ENCODE results near the gene KSR2.

The KSR2 gene

DNA sequence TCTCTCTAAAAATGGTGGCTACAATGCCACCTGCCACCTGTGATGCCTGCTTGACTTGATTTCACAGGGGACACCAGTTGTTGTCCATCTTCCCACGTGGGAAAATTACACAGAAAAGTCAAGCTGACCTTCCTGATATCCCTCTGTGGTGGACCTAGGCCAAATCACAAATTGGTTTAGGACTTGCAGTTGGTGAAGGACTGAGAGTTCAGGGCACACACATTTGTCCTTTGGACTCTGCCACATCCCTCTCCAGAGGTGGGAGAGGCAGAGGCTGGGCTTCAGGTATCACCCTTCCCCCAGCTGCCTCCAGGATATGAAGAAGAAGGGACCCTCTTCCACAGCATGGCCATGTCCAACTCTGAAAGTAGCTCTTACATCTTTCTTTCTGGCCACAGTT lies 551.8 kb downstream of the KSR2 start:
- DNase-seq (ENCODE audit: low read depth in 1 of 2, low spot score in 1 of 2), result no peak

DNA sequence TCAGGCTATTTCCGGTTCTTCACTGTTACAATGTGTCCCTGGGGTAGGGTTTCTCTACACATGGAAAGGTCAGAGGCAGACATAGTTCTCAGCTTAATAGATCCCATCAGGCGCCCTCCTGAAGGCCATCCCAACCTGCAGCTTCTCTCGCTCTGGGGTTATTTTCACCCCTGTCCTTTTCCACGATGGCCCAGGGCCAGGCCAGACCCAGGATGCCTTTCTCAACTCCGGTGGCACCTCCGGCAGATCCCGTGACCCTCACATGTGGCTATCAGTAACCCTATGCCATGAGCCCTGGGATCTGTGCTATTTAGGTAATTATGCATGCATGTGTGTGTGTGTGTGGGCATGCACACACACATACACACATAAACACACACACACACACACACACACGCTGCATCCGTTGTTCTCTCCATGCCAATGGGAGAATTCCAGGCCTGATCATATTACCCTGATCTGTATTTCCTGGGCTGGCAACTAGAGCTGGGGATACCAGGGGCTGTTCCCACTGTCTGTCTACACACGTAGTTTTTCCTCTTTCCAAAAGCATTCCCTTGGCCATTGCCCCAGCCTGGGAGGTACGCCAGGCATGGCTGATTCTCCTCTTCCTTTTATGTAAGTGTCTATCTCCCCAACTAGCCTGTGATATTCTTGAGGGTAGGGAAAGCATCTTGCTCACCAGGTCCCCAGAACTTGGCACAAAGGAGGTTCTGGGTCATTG lies 556.2 kb downstream of the KSR2 start:
- DNase-seq (ENCODE audit: low read depth in 1 of 2, low spot score in 1 of 2), result no peak

DNA sequence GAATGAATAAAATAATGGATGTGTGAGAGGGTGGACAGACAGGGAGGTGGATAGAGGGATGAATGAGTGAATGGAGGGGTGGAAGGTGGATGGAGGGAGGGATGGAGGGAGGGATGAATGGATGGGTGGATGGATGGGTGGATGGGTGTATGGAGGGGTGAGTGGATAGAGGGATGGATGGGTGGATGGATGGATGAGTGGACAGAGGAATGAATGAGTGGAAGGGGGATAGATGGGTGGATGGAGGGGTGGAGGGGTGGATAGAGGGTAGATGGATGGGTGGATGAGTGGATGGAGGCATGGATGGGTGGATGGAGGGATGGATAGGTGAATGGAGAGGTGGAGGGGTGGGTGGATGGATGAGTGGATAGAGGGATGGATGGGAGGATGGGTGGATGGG lies 559.5 kb downstream of the KSR2 start:
- no peak for DNase-seq (ENCODE audit: low read depth in 1 of 2, low spot score in 1 of 2)

DNA sequence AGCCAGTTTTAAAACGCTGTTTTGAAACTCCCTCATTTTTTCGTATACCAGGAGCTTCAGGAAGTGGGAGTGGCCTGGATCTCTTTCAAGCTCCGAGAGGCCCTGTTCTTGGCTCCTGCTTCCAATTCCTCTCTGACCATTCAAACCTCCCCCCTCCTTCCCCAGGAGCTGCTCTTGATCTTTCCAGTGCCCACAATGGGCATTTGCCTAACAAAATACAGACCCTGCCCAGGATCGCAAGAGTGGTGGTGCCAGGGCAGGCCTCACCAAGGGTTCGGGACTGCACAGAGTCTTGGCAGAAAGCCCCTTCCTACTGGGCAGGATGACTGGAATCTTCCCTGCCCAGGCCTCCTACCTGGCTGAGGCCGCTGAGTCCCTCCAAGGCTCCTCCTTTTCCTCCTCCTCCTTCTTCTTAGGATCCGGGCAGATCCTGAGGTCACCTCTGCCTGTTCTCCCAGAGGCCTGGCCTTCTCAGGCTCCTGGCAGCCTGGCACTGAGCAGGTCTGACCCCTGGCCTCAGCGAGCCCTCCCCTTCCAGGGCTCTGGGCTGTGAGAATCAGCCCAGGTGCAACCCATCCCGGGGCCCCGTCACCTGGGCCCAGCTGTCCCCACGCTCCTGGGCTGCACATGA lies 560.5 kb downstream of the KSR2 start:
- DNase-seq (ENCODE audit: low read depth in 1 of 2, low spot score in 1 of 2), result no peak

DNA sequence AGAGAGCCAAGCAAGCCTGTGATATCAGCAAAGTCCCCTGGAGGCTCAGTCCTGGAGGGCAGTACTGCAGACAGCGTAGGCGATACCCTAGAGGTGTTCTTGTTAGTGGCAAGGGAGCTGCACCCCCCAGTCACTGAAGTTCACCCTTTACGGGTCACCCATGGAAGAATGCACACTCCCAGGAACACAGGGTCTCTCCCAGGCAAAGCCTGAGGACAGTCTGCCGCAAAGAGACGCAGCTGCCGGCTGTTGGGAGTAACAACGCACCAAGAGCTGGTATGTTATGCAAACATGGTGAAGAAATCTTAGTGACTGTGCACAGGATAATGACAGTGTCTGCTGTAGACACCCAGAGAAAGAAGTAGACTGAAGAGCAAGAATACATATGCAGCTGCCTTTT lies 563.9 kb downstream of the KSR2 start:
- no peak for DNase-seq (ENCODE audit: low read depth in 1 of 2, low spot score in 1 of 2)

DNA sequence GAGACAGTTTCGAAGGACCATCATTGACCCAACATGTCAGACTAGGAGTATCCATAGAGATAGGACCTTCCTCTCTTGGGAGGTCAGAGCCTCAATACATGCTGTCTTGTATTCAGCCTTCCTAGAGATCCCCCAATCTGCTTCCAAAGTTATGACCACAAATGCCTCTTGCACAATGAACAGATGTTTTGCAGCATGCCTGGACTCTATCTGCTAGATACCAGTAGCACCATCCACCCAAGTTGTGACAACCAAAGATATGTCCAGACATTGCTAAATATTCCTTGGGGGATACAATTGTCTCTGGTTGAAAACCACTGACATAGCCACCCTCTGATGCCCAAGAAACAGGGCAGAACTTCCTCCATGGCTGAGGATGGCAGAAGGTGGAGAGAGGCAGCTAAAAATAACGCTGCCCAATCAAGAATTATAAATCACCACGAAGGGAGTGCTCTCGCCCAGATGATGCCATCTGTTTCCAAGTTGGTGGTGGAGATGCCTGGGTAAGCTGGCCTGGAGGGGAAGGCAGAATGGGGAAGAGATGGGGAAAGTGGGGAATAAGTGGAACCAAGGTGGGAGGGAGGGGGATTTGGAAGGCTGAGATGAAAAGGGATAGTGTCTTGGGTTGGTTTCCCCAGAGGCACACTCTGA lies 564.5 kb downstream of the KSR2 start:
- no peak for DNase-seq (ENCODE audit: low read depth in 1 of 2, low spot score in 1 of 2)

DNA sequence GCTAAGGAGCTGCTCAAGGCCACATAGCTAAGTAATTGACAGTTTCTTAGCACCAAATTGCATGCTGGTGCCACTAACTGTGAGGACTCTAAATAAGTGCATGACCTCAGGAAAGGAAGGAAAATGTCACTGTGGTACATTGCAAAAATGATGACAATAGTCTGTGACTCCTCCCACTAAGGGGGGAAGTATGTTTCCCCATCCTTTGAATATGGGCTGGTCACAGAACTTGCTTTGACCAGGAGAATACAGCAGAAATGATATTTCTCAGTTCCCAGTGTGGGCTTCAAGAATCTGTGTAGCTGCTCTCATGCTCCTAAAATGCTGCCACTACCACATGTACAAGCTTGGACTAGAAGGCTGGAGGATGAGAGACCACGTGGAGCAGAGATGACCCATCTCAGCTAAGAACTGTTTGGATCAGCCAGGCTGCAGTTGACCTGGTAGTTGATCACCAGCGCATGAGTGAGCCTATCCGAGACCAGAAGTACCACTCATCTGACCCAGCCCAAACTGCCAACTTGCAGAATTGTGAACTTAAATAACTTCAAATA lies 565.1 kb downstream of the KSR2 start:
- DNase-seq (ENCODE audit: low read depth in 1 of 2, low spot score in 1 of 2), result no peak
